Right kidney (tissue), 1 donor: ENCODE measurements around the gene HID1.
"Not testable (repeated sequence)": the region's sequence is repeated elsewhere in the genome, so short reads cannot be mapped to it uniquely, and the experiment has no call there.

Experiments used
- DNase-seq: peaks from one replicate; pipeline ENCODE4 v3.0.0-alpha.2; 2016

Gene HID1

DNA sequence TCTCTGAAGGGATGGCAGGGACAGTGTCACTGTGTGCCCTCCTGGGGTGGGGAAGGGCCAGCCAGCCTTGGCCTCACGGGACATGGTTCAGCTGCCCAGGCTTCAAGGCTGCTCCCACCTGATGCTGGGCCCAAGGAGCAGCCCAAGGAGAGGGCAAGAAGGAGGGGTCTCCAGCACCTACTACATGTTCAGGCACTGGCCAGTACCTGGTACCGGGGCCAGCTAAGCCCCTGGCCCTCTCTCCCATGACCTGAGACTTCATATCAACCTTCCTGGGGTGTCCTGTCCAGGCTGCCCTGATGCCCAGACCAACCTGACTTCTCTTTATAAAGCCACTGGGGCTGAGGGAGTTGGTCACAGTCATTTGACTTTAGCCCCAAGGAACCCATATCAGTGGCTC lies 50.8 kb downstream of the HID1 start:
- peak; percentile 16 for DNase-seq

DNA sequence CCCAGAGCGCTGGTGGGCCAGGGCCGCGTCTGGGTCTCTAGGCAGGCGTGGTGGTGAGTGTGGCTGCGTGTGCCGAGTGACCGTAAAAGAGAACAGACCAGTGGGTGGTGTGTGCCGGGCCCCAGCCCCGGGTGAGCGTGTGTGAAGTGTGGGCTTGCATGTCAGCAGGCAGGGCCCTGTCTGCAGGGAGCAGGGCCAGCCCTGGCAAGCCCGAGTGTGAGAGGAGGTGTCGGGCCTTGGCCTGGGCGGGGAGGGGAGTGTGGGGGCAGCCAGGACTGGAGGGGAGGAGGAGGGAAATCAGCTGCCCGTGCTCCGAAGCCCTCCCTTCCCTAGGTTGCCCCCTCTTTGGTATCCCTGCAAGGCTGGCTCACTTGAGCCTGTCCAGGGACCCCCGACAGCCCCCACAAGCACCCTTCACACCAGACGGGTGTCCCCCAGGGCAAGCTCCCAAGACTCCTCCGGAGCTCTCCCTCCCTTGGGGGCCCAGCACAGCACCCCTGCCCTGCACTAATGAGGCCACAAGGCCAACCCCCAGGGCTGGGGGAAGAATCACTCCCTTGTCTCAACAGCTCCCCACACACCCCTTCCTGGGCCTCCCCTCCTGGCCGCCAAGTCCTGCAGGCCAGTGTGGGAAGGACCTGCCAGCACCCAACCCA lies 51.4 kb downstream of the HID1 start:
- peak; percentile 40 for DNase-seq

DNA sequence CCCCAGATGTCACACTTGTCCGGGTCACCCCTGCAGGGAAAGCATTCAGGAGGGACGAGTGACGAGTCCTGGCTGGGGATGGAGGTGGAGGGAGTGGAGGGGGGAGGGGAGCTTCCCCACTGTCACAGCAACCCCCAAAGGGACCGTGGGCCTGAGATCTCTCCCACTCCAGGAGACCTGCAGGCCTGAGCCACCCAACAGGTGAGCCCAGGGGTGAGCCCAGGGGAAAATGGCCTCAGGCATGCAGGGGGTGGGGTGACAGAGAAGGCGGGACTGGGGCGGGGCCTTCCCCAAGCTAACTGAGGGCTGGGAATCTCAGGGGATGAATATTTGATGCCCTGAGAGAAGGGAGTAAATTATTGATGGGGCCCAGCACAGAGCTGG lies 51.9 kb downstream of the HID1 start:
- no peak for DNase-seq

DNA sequence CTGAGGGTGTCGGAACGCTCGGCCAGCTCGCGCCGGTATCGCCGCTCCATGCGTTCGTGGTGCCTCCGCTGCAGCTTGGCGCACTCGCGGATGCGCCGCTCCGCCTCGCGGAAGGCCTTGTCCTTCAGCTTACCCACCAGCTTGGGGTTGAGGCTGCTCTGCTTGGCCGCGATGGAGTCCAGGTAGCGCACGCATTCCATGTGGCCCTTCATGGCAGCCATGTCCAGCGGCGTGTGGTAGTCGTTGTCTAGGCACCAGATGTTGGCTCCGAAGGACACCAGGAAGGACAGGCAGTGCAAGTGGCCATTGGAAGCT lies 52.3 kb downstream of the HID1 start:
- no peak for DNase-seq

DNA sequence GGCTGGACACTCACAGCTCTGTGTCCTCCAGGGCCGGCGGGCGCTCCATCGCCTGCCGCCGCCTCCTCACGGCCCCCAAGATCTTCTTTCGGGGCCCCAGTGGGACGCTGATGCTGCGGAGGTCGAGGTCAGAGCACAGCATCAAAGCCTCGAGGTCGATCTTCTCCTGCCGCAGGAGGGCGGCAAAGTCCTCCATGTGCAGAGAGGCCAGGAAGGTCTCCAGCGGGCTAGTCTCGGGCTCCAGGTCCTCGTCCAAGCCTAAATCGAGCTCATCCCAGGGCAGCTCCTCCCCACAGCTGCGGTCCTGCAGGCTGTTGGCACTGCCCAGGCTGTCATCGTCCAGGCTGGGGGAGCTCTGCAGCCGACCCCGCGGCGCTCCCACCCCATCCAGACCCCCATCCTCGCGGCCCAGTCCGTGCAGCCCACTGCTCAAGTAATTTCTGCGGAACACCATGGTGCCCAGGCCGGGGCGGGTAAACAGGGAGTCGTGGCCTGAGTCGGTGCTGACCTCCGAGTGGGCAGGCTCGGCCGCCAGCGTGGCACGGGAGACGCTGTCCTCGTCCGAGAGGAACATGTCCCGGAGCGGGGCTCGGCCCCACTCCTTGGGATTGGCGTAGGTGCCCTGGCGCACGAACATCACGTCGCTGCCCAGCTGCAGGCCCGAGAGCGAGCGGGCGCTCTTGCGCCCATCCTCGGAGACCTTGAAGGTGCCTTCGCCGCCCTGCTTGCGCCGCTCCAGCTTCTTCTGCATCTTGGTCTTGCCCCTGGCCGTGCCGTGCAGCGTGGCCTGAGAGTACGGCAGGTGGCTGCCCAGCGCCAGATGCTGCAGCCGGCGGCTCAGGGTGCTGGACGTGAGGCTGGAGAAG lies 52.9 kb downstream of the HID1 start:
- DNase-seq = no peak

DNA sequence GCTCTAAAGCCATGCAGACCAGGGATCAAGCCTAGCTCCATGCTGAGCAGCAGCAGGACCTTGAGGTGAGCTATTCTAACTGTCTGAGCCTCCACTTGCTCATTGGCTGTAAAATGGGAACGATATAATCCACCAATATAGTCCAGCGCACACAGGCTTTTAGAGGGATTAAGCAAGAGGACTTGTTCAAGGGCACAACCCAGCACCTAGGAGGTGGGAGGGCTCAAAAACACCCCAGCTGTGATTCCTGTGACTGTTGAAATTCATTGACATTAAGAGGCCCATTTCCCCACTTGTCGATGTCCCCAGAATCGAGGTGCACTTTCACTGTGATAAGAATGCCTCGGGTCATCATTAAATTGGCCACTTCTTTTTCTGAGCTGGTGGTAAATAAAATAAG lies 53.7 kb downstream of the HID1 start:
- DNase-seq = no peak

DNA sequence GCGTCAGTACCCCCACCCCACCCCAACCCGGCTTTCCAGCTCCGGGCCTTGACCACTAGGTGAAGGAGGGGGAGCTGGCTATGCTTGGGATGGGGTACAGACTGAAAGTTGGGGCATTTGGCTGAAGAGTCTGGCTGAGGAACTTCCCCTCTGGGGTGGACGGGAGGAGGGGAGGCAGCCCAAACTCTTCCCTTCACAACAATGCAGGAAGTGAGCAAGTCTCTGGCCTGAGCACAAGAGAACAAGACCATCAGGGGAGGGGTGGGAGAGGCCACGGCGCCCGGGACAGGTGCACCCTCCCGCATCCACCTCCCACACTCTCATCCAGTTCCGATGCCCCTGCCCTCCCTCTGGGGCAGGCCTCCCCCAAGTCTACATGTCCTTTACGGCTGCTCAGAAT lies 55.1 kb downstream of the HID1 start:
- no peak for DNase-seq

DNA sequence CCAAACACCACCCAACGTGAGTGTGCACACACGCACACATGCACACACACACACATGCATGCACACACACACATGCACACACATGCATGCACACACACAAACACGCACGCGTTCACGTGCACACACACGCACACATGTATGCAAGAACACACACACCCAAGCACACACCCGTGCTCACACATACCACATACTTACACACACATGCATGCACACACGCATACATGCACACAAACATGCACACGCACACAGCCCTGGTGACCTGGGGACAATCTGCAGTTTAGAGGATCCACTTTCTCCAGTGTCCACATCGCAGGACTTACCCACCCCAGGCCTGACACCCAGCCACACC lies 55.7 kb downstream of the HID1 start:
- no peak for DNase-seq

DNA sequence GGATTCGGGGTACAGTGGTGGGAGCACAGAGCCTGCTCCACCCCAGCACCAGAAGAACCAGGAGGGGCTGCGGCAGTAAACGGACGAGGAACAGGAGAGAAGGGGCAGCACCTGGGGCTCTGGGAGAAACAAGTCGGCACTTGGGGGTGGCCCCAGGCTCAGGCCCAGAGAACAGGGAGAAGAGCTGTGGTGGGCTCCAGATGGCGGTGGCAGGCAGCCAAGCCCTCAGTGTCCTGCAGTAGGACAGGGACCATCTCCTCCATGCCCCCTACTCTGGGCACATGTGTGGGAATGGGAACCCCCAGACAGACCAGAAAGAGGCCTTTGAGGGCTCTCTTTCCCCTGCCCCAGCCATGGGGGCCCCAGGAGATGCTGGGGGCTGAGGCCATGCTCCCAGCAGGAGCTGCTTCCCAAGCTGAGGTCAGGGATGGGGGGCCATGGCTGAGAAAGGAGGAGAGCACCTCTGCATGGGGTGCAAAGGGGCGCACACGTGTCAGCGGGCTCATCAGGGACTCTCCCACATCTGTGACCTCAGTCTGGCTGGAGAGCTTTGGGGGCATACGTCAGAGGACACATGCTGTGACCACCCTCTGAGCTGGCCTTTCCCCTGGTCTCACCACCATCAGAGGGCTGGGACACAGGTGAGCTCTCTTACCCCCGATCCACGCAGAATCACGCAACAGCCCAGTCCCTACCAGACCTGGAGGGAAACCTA lies 56.3 kb downstream of the HID1 start:
- no peak for DNase-seq

DNA sequence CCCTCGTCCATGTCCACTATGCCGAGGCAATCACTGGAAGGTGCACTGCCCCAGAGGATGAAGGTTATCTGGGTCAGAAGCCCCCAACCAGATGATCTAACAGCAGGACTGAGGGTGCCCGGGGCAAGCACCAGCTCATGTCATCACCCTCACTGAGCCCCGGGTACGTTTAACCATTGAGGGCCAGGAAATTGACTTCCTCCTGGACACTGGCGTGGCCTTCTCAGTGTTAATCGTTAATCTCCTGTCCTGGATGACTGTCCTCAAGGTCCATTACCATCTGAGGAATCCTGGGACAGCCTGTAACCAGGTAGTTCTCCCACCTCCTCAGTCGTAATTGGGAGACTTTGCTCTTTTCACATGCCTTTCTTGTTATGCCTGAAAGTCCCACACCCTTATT lies 61.1 kb downstream of the HID1 start:
- DNase-seq = not testable (repeated sequence)

DNA sequence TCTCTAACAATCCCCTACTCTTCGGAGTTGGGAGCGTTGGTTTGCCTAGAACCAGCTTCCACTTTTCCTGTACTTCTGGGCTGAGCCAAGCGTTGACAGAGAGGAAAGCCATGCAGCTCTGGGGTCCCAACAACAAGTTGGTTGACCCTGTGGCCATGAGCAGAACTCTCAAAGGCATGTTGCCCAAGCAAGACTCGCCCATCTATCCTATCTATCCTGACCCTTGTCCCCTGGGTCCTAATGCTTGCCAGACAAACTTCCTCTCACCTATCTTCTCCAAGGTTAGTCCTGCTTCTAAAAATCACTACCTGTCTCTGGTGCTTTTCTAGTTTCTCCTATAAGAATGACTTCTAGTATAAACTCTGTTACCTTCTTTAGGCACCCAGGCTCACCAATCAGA lies 63.5 kb downstream of the HID1 start:
- not testable (repeated sequence) for DNase-seq

DNA sequence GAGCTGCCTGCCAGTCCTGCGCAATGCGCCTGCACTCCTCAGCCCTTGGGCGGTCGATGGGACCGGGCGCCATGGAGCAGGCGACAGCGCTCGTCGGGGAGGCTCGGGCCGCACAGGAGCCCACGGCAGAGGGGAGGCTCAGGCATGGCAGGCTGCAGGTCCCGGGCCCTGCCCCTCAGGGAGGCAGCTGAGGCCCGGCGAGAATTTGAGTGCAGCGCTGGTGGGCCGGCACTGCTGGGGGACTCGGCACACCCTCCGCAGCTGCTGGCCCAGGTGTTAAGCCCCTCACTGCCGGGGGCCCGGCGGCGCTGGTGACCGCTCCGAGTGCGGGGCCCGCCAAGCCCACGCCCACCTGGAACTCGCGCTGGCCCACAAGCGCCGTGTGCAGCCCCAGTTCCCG lies 65.5 kb downstream of the HID1 start:
- no peak for DNase-seq

DNA sequence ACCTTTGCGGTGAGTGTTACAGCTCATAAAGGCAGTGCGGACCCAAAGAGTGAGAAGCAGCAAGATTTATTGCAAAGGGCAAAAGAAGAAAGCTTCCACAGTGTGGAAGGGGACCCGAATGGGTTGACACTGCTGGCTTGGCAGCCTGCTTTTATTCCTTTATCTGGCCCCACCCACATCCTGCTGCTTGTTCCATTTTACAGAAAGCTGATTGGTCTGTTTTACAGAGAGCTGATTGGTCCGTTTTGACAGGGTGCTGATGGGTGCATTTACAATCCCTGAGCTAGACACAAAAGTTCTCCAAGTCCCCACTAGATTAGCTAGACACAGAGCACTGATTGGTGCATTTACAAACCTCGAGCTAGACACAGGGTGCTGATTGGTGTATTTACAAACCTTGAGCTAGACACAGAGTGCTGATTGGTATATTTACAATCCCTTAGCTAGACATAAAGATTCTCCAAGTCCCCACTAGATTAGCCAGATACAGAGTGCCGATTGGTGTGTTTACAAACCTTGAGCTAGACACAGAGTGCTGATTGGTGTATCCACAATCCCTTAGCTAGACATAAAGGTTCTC lies 66.3 kb downstream of the HID1 start:
- DNase-seq = not testable (repeated sequence)

DNA sequence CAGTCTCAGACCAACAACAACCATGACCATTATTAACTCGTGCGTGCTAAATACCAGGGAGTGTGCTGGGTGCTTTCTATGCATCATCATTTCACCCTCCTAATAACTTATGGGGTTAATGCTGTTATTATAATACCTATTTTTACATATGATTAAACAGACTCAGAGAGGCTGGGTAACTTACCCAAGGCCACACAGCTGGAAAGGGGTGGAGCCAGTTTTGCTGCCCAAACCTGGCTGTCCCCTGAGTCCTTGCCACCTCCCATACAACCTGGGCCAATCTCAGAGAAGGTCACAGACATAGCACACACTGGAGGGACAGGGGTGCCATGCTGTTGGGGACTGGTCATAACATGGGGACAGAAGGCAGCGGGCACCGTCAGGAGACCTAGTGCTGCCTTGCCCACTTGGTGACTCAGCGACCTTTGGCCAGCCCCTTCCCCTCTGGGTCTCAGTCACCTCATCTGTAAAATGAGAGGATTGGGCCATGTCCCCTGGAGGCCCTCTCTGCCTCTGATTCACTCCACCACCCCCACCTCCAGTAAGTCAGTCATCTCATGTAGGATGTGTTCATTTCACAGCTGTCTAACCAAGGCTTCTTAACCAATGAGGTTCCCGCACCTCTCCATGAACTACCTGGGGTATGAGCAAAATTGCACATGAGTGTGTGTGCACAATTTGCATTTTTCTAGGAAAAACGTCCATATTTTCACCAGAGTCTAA lies 67.7 kb downstream of the HID1 start:
- DNase-seq = no peak

DNA sequence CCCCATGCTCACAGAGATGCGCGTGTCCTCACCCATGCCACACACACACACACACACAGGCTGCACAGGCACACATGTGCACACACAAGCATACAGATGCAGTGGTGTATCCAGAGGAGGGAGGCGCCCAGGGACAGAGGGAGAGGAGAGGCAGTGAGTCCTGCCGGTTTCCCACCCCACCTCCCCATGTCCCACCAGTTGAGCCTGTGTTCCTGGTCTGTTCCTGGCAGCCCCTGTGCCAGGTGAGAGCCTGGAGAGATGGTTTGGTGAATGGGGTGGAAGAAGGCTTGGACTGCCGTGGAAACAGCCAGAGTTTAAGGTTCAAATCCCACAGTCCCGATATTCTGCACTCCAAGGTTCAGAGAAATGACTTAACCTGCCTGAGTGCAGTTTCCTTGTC lies 68.9 kb downstream of the HID1 start:
- DNase-seq = no peak

DNA sequence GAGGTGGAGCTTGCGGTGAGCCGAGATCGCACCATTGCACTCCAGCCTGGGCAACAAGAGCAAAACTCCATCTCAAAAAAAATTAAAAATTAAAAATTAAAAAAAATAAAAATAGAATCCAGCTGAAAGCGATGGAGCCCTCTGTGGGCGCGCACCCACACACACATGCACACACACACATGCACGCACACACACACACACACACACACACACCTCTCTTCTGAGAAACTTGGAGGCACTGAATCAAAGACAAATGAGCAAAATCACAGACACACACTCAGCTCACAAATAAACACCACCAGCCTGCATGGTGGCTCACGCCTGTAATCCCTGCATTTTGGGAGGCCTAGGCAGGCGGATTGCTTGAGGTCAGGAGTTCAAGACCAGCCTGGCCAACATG lies 69.5 kb downstream of the HID1 start:
- DNase-seq = no peak

DNA sequence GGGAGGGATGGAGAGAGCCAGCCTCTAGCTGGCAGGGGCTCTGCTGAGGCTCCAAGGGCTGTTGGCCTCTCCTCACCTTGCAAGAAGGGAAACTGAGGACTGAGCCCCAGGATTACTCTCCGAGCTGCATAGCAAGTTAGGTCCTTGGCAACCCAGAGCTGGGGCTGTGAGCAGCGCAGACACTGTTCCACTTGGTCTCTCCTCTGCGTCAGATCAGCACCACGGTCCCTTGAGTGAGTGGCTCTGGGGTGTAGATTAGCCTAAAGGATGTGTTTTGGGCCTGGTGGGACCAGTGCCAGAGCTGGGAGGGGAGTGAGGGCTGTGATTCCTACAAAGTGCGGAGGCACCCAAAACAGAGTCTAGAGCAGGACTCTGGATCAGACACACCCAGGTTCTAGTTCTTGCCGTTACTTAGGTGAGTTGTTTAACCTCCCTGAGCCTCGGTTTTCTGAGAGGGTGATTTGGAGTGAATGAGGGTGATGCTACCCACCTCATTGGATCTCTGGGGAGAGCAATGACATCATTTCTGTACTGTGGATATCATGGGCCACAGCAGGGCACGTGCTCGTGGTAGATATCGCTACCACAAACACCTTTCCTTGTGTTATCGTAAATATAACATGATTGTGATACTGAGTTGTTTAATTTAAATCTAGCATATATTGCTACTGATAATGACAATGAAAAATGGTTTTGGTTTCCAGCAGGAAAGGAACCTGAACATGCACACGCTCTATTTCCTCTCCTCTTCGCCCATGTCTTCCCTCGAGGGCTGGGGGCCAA lies 71.0 kb downstream of the HID1 start:
- no peak for DNase-seq
